ENCODE measurements around the gene DAZAP1. TPM values are rescaled to one million over a fixed set of nuclear protein-coding genes. Genes with fewer than 3 reads are reported as not detected.

The DAZAP1 gene
- polyA plus RNA-seq, 10 donors = 52.2 to 76.1 (median 64.0) TPM

Other genes starting within 250 kb of the DAZAP1 start
- 10 to 100 TPM in 5 of 10 donors, 1 to 10 TPM in 5; 6.1 to 14.5 (median 10.4) TPM for gene SBNO2, start 233.3 kb upstream of the DAZAP1 start, polyA plus RNA-seq (ENCODE audit: insufficient read length in 10 of 10)
- 10 to 100 TPM; 37.8 to 53.7 (median 47.7) TPM for gene STK11, start 201.8 kb upstream of the DAZAP1 start, polyA plus RNA-seq (ENCODE audit: insufficient read length in 10 of 10)
- 1 to 10 TPM in 7 of 10 donors, under 1 TPM in 3; 0.97 to 2.7 (median 1.2) TPM for gene CBARP, start 169.6 kb upstream of the DAZAP1 start, polyA plus RNA-seq (ENCODE audit: insufficient read length in 10 of 10)
- gene ATP5F1D, start 165.8 kb upstream of the DAZAP1 start, polyA plus RNA-seq (ENCODE audit: insufficient read length in 10 of 10) = 100 to 1,000 TPM; 114 to 184 (median 135) TPM
- gene MIDN, start 159.0 kb upstream of the DAZAP1 start, polyA plus RNA-seq (ENCODE audit: insufficient read length in 10 of 10) = 10 to 100 TPM; 27.7 to 44.0 (median 33.6) TPM
- 100 to 1,000 TPM; 408 to 480 (median 436) TPM for gene CIRBP, start 138.3 kb upstream of the DAZAP1 start, polyA plus RNA-seq (ENCODE audit: insufficient read length in 10 of 10)
- 10 to 100 TPM in 9 of 10 donors, 1 to 10 TPM in 1; 7.9 to 17.0 (median 14.3) TPM for gene FAM174C, start 132.1 kb upstream of the DAZAP1 start, polyA plus RNA-seq (ENCODE audit: insufficient read length in 10 of 10)
- gene EFNA2, start 121.7 kb upstream of the DAZAP1 start, polyA plus RNA-seq (ENCODE audit: insufficient read length in 10 of 10) = 1 to 10 TPM in 7 of 10 donors, under 1 TPM in 3; 0.29 to 2.4 (median 1.3) TPM
- gene NDUFS7, start 23.7 kb upstream of the DAZAP1 start, polyA plus RNA-seq (ENCODE audit: insufficient read length in 10 of 10) = 10 to 100 TPM; 51.3 to 94.1 (median 63.8) TPM
- 100 to 1,000 TPM; 133 to 200 (median 160) TPM for gene GAMT, start 6.0 kb upstream of the DAZAP1 start, polyA plus RNA-seq (ENCODE audit: insufficient read length in 10 of 10)
- 1,000 to 10,000 TPM in 5 of 10 donors, 100 to 1,000 TPM in 5; 743 to 1,364 (median 1,019) TPM for gene RPS15, start 30.8 kb downstream of the DAZAP1 start, polyA plus RNA-seq (ENCODE audit: insufficient read length in 10 of 10)
- gene APC2, start 42.5 kb downstream of the DAZAP1 start, polyA plus RNA-seq (ENCODE audit: insufficient read length in 10 of 10) = 1 to 10 TPM in 2 of 10 donors, under 1 TPM in 8; 0.47 to 1.2 (median 0.82) TPM
- gene C19orf25, start 71.6 kb downstream of the DAZAP1 start, polyA plus RNA-seq (ENCODE audit: insufficient read length in 10 of 10) = 10 to 100 TPM; 11.6 to 20.9 (median 15.8) TPM
- 1 to 10 TPM in 4 of 10 donors, under 1 TPM in 6; 0.46 to 2.0 (median 0.88) TPM for gene PCSK4, start 82.8 kb downstream of the DAZAP1 start, polyA plus RNA-seq (ENCODE audit: insufficient read length in 10 of 10)
- 1 to 10 TPM; 1.4 to 2.6 (median 1.8) TPM for gene REEP6, start 83.6 kb downstream of the DAZAP1 start, polyA plus RNA-seq (ENCODE audit: insufficient read length in 10 of 10)
- 10 to 100 TPM in 9 of 10 donors, 1 to 10 TPM in 1; 7.4 to 17.8 (median 13.8) TPM for gene ADAMTSL5, start 105.4 kb downstream of the DAZAP1 start, polyA plus RNA-seq (ENCODE audit: insufficient read length in 10 of 10)
- gene PLK5, start 116.5 kb downstream of the DAZAP1 start, polyA plus RNA-seq (ENCODE audit: insufficient read length in 10 of 10) = under 1 TPM in 9 of 10 donors, not detected in 1; 0.07 to 0.80 (median 0.16) TPM
- gene MEX3D, start 160.7 kb downstream of the DAZAP1 start, polyA plus RNA-seq (ENCODE audit: insufficient read length in 10 of 10) = 10 to 100 TPM; 18.9 to 34.8 (median 24.2) TPM
- 10 to 100 TPM; 40.5 to 69.3 (median 48.9) TPM for gene MBD3, start 185.3 kb downstream of the DAZAP1 start, polyA plus RNA-seq (ENCODE audit: insufficient read length in 10 of 10)
- gene UQCR11, start 197.9 kb downstream of the DAZAP1 start, polyA plus RNA-seq (ENCODE audit: insufficient read length in 10 of 10) = 100 to 1,000 TPM; 103 to 166 (median 121) TPM
- gene TCF3, start 245.0 kb downstream of the DAZAP1 start, polyA plus RNA-seq (ENCODE audit: insufficient read length in 10 of 10) = 100 to 1,000 TPM; 101 to 150 (median 115) TPM

All from muscle of back (tissue), 10 donors.